ENCODE results near the gene FSD1L.

The FSD1L gene

DNA sequence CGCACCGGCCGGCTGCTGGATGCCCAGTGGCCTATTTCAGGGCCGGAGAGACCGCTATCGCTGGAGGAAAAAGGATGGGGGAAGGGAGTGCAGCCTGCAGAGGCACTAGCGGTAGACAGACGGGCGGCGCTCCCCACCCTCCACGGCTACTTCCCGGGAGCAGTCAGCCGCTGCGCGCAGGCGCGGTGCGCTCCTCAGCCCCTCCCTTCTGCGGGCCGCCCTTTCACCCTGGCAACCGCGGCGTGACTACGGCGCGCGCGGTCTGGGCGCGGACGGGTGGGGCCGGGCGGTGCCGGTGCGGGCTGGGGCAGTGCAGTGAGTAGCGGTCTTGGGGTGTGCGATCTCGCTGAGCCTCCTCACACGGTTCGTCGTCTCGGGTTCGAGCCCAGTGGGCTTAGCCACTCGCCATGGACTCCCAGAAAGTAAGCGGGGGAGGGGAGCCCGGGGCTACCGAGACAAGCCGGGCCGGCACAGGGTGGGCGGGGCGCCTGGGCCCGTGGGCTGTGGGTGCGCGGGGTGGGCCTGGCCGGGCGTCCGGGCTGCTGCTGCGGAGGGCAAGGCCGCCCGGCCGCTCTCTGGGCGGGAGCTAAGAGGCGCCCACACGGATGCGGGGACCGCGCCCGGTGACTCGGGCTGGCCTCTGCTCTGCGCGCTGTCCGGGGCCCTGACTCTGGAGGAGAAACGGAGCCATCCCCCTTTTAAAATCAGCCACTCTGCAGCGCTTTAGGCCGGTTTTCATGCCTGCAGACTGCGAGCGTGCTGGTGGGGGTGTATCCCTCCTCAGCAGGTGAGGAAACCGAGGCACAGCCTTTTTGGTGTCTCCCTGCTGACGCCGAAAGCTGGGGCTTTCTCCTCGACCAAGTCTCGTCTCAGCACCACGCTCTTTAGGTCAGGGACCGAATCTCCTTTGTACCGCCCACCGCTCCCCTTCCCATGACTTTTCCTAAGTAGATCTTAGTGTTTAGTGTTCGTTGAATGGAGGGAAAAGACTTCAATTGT is at the start of gene FSD1L:
Gene FSD1L, plus strand, starts transcription at position 221 of the 999 bp plus-strand sequence. Its CDS starts 187 bp downstream, at position 408.
- DNase-seq (ENCODE audit: low spot score): peak; percentile 86

DNA sequence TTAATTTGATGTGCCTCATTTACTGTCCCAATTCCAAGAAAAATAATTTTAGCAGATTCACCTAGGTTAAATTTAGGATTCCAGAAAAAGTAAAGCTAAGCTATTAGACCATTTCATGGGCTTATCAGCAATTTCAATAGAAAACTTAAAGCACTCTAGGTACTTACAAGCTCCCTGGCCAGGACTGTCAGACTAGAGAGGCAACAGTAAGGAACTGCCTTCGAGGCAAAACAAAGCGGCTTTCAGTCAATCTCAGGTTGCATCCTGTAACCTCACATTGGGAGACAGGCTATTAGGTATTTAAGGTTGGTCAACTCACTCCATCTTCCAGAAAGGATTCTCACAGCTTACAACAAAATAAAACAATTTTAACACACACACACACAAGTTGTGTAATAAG is 48.7 kb upstream of the FSD1L start:
- no peak for DNase-seq (ENCODE audit: low spot score)

DNA sequence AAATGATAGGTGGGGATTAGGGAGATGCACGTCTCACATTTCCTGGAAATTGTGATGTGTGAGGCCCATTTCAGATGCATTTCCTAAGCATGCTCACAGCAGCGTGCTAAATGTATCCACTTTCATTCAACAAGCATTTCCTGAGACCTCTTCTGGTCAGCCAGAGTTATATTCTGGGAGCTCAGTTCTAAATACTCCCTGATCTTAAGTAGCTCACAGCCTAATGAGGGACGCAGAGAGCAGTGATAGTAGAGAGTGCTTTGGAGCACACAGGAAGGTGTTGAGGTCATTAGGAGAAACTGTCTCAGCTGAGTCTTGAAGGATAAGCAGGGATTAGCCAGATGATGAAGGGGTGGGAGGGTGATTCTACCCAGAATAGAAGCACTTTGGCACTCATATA is 46.2 kb upstream of the FSD1L start:
- no peak for DNase-seq (ENCODE audit: low spot score)

DNA sequence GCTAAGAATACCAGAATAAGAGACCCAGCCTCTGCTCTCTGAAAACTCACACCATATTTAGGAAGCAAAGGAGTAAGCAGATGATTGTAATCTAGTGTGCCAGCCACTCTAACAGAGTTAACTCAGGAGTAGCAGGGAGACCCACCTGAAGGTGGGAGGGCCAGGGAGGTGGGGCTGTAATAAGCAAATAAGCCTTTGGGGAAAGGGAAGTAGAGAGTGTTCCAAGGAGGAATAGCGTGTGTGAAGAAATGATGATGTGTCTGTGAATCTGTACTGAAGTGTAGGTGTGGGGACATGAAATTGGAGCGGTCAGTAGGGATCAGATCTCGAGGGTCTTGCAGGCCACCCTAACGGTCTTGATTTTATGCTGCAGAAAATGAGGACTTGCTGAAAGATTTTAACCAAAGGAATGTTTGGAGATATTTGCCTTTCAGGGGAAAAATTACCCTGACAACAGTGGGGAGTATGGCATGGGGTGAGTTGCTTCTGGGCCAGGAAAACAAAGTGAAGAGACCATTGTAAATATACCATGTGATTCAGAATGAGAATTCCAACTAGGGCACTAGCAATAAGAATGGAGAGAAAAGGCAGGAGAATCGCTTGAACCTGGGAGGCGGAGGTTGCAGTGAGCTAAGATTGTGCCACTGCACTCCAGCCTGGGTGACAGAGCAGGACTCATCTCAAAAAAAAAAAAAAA is 44.1 kb upstream of the FSD1L start:
- no peak for DNase-seq (ENCODE audit: low spot score)

DNA sequence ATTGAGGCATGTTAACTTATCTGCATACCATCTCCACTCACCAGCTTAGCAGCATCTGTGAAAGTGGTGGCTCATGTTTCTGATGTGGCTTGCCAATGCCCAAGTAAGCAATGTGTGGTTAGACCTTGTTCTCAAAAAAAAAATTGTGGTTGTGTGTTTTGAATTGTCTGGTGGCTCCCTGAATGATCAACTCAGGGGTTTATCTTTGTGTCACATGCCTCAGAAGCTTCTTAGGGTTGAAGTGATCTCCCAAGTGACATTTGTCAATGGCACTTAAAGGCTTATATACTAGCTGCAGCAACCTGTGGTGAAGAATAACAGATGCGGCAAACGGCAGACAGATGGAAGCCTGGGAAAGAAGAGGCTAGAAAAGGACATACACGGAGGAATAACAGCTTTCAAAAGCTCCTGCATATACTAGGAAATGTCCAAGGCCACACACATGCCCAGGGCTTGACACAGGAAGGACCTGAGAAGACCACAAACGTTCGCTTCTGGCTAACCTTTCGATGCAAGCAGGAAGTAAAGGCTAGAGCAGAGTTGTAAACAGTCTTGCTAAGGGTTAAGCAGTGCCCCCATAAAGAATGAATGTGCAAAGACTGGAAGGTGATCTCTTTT is 42.2 kb upstream of the FSD1L start:
- DNase-seq (ENCODE audit: low spot score): peak; percentile 70

DNA sequence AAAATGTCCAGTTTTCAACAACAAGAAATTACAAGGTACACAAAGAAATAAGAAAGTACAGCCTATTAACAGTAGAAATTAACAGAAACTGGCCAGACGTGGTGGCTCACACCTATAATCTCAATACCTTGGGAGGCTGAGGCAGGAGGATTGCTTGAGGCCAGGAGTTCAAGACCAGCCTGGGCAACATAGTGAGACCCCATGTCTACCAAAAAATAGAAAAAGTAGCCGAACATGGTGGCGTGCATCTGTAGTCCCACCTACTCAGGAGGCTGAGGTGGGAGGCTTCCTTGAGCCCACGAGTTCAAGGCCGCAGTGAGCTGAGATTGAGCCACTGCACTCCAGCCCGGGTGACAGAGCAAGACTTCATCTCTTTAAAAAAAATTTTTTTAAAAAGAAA is 41.5 kb upstream of the FSD1L start:
- no peak for DNase-seq (ENCODE audit: low spot score)

DNA sequence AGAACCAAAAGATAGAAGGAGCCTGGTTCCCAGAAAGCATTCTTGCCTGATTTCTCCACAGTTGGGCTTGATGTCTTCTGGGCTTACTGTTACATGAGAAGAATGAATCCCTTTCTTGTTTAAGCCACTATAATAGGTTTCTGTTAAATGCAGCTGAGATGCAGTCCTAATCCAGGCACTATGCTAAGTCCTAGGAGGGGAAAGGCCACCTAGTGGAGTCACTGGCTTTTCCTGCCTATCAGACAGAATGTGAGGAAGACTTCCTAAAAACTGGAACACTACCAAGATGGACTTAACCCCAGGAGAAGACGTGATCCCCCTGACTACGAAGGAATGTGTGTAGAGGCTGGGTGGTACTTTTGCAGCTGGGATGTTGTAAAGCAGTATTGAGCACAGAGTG is 34.3 kb upstream of the FSD1L start:
- DNase-seq (ENCODE audit: low spot score): no peak

DNA sequence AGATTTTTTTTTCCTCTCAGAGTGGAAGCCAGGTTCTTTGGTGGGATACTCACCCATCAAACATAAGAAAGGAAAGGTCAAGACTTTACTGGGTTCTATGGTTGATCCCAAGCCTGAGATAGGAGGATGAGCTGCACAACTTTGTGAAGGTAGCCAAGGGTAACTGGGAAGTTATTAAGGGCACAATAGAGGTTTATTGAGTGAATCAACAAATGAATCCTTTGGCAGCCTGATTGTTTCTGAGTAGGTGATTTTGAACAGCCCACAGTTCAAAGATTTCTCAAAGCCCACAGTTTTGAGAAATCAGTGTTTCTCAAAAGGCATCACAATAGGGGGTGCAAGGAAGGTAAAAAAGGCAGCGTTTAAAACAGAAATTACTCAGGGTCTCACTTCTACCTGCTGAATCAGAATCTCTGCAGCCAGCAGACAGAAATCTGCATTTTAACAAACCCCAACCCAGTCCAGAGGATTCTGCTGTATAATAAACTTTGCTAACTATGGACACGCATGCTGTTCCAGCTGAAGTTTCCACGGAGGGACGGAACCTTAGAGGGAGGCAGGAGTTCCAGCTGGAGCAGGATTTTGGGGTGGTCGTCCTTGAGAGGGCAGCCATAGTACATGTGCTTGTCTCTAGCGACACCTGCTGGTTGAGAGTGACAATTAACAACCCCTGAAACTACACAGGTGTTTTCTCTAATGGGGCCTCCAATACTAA is 32.7 kb upstream of the FSD1L start:
- peak; percentile 70 for DNase-seq (ENCODE audit: low spot score)

DNA sequence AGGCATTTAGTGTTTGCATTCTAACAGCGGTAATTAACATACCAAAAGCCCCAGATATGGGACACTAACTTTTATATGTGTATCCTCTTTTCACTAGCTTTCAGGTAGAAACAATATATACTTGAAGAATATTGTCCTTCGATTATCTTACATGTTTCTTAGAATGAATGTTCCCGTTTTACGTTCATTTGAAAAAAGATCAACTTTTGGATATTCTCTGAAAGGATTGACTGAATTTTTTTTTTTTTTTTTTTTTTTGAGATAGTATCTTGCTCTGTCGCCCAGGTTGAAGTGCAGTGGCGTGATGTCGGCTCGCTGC is 32.2 kb upstream of the FSD1L start:
- no peak for DNase-seq (ENCODE audit: low spot score)

DNA sequence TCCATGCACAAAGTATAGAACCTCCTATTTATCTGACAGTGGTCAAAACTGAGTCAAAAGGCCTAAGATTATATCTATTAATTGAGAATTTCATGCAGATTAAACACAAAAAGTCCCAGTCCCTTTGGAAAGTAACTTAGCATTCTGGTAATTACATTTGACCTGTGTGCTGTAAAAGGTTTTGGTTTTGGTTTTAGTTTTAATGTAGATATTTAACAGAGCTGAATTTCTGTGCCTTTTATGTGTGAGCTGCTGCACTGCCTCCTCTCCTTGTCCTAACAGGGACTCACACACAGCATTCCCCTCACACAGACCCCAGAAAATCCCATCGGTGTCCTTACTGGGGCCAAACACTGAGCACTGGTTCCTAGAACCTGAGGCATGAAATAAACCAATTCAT is 31.0 kb upstream of the FSD1L start:
- DNase-seq (ENCODE audit: low spot score): no peak

DNA sequence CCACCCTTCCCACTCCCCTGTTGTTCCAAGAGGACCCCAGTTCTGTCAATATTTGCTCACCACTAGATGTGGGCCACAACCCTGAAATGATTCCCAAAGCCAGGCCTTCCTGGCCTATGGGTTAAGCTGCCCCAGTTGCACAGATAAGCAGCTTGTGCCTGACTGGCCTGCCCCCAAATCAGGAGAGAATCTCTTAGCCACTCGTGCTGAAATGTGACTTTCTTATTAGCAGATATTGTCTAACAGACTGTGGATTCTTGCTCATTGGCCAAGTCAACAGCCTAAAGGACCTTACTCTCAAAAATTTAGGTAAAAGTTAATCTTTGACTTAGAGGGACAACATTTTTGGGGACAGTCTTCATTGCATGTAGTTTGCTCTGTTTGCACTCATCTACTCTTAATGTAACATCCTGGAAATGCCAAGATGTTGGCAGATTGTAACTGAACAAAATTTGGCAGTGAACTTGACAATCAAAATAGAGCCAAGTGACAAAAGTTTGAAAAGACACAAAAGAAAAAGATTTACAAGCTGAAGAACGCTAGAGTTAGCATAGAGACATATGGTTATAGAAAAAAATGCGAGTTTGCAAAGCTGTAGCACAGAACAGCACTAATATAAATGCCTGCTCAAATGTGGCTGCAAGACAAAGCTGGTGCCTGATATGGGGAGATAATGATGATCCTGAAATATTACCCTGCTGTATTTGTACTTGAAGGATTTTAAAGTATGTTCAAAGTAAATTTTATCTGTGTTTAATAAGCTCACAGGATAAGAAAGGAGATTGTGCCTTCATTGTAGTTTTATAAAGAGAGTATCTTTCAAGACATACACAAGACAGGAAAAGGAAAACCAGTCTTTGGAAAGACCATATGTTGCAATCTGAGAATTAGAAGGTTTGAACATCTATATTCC is 29.0 kb upstream of the FSD1L start:
- DNase-seq (ENCODE audit: low spot score): no peak

DNA sequence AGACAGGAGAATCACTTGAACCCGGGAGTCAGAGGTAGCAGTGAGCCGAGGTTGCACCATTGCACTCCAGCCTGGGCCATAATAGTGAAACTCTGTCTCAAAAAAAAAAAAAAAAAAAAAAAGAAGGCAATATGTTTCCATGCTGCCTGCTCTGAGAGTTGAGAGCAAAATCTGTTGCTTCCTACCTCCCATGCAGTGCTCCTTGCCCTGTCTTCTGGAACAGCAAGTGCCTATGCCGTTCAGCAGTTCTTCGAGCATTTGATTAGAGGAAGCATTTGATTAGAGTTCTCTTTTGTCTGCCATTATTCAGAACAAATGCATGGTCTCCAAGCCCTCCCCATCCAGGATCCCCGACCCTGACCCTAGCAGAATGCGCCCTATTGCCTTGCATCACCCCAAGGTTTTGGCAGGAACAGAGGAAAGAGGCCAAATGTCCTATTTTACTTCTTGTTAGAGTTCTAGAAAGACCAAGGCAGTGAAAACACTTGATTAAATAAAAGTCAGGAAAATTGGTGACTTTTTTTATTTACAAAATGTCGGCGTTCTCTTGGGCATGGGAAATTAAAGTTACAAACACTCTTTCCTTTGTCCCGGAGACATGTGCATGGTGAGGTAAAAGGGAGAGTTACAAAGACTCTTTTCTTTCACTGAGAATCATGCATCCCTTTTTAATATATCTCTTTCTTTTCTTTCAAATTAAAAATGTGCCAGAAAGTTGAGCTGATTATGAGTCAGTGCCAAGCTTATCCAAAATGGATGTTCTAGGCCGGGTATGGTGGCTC is 27.8 kb upstream of the FSD1L start:
- DNase-seq (ENCODE audit: low spot score): no peak

DNA sequence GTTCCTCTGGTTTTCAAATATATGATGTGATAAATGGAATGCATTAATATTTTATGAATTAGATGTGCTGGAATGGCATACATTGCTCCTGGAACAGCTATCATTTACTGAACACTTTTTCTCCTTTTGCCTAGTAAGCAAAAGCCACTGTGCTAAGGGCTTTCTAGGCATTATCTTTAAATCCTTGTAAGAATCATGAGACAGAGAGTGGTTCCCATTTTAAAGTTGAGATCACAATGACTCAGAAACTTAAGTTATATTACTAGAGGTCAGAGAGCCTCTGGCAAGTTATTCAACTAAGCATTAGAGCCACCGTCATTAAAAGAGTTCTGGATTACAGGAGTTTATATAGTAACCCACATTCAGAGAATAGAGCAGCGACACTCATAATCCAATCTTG is 26.7 kb upstream of the FSD1L start:
- DNase-seq (ENCODE audit: low spot score): no peak

DNA sequence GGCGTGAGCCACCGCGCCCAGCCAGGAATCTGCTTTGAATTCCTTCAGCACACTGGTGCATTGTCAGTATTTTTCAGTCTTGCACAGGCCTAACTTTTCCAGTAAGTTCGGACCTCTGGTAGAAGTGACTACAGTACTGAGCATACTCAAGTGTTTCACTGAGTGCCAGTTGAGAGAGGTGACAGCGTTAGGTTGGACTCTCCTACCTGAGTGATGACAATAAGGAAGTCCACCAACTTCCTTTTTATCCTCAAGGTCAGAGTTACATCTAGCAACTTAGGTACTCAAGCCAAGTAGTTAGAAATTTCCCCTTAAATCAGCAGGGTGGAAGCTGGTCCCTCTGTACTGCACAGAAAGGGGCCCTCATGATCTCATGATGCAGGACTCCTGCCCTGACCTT is 26.0 kb upstream of the FSD1L start:
- DNase-seq (ENCODE audit: low spot score): no peak

DNA sequence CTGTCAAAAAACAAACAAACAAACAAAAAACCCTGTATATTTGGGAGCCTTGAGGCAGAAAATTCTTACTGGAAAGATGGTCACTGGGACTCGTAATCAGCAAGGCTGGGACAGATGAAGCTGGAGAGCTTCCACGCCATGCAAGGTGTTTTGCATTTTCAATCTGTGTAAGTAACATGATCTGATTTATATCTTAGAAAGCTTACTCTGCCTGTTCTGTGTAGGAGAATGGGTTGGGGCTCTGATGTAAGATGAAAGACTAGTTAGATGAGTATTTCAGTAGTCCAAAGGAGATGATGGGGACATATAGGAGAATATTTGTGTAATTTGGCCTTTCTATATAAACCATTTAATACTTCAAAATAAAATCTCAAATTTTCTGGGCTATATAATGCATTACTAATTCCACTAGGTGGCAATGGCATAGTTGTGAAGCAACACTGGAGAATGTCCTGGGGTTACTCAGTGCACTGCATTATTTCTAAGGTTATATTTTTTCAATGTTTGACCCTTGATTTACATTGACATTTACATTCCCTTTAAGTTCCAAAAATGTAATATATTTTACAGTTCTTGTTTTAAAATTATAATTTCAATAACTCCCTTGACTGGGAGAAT is 21.9 kb upstream of the FSD1L start:
- DNase-seq (ENCODE audit: low spot score): no peak

DNA sequence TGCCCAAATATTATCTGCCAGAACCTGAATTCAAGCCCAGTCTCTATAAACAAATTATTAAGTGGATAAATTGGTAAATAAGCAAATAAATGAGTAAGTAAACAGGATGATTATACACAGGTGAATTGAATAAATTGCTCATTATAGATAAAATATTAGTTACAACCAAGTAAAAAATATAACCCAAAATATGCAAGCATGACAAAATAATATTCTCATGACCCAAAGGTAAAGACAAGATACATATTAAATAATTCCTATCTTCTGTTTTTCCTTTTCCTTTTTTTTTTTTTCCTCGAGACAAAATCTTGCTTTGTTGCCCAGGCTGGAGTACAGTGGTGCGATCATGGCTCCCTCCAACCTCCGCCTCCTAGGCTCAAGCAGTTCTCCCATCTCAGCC is 21.2 kb upstream of the FSD1L start:
- DNase-seq (ENCODE audit: low spot score): no peak

DNA sequence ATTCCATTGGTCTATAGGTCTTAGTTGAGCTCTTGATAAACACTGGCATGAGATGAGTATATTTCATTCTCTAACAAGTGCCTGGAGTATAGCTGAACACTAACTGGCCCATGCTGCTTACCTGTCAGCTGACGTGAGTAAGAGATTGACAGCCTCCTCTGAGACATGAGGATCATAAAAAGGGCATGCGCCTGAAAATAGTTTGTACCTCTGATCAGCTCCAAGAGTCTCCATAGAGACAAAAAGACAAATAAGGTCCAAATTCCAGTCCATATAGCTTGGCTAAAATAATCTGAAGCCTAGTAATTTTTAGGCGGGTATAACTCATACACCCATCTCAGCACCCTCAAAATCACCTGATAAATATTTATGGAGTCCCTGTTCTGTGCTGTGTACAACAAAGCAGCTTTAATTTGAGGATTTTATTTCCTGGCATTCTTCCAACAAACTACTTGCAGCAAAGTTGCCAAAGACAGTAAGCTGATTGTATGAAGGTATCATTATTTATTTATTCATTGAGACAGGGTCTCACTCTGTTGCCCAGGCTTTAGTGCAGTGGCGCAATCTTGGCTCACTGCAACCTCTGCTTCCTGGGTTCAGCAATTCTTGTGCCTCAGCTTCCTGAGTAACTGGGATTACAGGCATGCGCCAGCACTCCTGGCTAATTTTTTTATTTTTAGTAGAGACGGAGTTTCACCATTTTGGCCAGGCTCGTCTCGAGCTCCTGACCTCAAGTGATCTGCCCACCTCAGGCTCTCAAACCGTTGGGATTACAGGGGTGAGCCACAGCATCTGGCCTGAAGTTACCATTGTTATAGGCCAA is 16.2 kb upstream of the FSD1L start:
- DNase-seq (ENCODE audit: low spot score): no peak

DNA sequence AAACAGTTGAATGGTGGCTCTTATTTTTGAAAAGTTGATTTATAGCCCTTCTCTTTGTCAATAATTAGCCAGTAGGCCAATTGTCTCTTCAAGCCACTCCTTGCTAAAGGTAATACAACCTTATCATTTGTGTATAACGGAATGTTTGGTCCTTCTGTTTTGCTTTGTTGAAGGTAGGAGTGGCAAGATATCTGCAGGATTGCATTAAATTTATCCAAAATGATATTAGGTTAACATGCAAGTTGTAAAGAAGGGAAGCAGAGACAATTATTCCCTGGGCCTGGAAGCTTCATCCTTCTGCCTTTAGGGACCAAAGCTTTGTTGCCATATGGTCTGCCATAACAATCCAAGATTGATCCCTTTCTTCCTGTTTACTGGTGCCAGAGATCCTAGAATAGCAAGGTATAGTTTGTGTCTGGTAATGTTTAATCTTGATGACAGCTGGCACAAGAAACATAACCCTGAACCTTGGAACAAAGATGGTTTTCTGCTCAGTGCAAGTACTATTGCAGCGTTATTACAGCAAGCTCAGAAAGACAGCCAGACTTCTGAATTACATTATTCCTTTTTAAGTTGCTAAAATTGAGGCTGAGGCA is 15.5 kb upstream of the FSD1L start:
- DNase-seq (ENCODE audit: low spot score): no peak

DNA sequence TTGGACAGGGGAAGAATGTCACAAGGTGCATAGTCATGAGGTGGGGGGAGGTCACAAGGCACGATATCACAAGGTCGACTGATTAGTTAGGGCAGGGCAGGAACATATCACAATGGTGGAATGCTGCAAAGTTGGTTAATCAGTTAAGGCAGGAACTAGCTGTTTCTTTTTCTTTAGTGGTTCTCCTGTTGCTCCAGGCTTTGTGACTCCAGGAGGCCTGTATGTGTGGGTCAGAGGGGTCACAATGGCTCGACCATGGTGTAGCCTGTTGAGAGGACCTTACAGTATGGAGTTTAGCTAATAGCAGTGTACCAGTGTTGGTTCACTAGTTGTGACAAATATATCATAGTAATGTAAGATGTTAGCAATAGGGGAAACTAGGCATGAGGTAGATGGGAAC is 12.4 kb upstream of the FSD1L start:
- no peak for DNase-seq (ENCODE audit: low spot score)
